Measurements from ENCODE around the gene PLSCR3. TPM values are rescaled to one million over a fixed set of nuclear protein-coding genes. Genes with fewer than 3 reads are reported as not detected.

The PLSCR3 gene
- total RNA-seq, 1 experiment from 2014 or later = 39.8 TPM

DNA sequence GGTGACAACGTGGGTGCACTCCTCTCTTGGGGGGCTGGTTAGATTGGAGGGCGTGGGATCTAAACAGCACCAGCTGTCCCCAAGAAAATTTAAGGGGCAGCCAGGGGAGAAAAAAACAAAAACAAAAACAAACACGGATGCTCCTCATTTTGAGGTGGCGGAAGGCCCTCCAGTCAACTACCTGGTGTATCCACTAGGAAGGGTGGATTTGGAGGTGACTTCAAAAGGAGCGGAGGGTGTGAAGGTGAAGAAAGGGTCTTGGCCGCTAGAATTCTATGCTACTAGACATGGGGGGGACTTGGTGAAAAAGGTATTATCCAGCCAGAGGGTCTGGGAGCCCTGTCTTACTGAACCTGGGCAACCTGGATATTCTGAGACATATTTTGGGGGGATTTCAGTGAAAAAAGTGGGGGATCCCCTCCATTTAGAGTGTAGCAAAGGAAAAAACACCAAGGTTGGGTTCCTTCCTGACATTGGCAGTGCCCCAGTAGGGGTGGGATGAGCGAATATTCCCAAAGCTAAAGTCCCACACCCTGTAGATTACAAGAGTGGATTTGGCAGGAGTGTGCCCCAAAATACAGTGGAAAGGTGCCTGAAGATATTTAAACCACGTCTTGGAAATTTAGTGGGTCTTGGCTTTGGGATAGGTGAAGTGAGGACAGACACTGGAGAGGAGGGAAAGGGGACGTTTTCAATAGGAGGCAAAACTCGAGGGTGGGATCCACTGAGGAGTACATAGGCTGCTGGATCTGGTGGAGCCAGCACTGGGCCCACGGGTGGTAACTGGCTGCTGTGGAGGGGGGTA is 44.5 kb upstream of the PLSCR3 start:
- Histone ChIP-seq H3K36me3 (ENCODE audit: insufficient read depth, low read length) (no peaks in the 10 kb centered on the region), H3K9ac (ENCODE audit: low read length) (no peak overlapping the region), H3K4me3 (ENCODE audit: low read length) (no peak overlapping the region), H3K4me2 (ENCODE audit: low read depth, low read length, poor library complexity, severe bottlenecking) (no peak overlapping the region), H3K9me3 (ENCODE audit: low read length) (no peaks in the 10 kb centered on the region), H2AFZ (ENCODE audit: low read length) (no peak overlapping the region), H3K79me2 (ENCODE audit: low read length) (0 out of 2 replicates have a peak, but pooled peaks cover 4% of the 10 kb centered on the region), H3K27ac (ENCODE audit: low read length) (no peak overlapping the region), H3K4me1 (ENCODE audit: low read length) (peaks cover 27% of the 10 kb centered on the region), H3K27me3 (ENCODE audit: low read length) (no peaks in the 10 kb centered on the region), H3K9me2 (replicated peaks; ENCODE audit: insufficient read depth, low read length) (no peaks in the 10 kb centered on the region), H4K20me1 (ENCODE audit: insufficient read depth, low read depth, low read length) (peaks cover 9% of the 10 kb centered on the region; the same call in 1 of the 2 replicates)
- no peak for DNase-seq

DNA sequence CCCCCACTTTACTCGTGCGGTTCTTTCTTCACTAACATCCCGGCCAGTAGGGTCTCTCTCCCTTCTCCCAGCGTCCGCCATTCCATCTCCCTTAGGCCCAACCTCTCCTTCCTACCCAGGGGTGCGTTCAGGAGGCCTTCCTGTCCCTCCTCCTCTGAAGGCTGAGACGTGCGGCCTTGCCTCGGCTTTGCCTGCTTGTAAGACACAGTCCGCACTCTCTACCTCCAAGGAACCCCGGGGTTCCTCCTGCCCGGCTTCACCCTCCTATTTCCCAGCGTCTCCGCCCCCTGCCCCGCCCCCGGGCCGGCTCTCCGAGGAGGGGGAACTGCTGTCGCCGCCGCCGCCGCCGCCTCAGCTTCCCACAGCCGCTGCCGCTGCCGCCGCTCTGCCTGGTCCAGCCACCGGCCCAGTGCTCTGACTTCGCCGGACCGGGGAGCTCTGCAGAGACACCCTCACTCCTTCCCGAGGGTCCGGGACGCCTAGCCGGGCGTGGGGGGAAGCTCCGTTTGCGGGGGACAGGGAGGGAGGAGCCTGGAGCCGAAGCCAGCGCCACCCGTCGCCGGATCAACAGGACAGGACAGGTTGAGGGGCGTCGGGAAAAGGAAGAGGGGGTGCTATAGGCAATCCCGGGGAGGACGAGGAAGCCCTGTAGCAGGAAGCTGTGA is 43.8 kb upstream of the PLSCR3 start:
- Histone ChIP-seq H2AFZ (ENCODE audit: low read length) (no peak overlapping the region), H3K9ac (ENCODE audit: low read length) (no peak overlapping the region), H3K9me2 (replicated peaks; ENCODE audit: insufficient read depth, low read length) (no peaks in the 10 kb centered on the region), H3K4me1 (ENCODE audit: low read length) (peaks cover 27% of the 10 kb centered on the region), H3K27ac (ENCODE audit: low read length) (no peak overlapping the region), H4K20me1 (ENCODE audit: insufficient read depth, low read depth, low read length) (peaks cover 9% of the 10 kb centered on the region; the same call in 1 of the 2 replicates), H3K4me2 (ENCODE audit: low read depth, low read length, poor library complexity, severe bottlenecking) (no peak overlapping the region), H3K4me3 (ENCODE audit: low read length) (no peak overlapping the region), H3K79me2 (ENCODE audit: low read length) (0 out of 2 replicates have a peak, but pooled peaks cover 4% of the 10 kb centered on the region), H3K9me3 (ENCODE audit: low read length) (no peaks in the 10 kb centered on the region), H3K27me3 (ENCODE audit: low read length) (no peaks in the 10 kb centered on the region), H3K36me3 (ENCODE audit: insufficient read depth, low read length) (no peaks in the 10 kb centered on the region)
- DNase-seq = no peak

DNA sequence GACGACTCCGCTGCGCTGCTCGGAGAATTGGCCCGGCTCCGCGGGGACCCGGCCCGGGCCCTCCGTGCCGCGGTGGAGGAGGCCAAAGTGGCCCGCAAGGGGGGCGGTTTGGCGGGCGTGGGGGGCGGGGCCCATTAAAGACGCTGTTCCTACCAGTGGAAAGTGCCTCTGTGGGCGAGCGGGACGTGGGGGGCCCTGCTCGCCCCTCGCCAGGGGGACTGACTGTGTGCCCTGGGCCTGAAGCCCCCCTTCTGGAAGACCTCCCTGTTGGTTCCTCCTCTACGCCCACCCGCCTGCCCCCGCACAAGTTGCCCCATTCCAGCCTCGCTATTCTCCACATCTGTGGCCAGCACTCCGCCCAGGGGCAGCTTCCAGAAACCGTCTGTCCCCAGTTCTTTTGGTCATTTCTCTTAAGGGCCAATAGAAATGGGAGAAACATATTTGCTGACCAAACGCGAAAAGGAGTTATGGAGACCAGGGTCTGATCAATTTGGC is 43.1 kb upstream of the PLSCR3 start:
- no peak overlapping the region for H3K4me3 ChIP-seq (ENCODE audit: low read length)
- H3K9me2 ChIP-seq (replicated peaks; ENCODE audit: insufficient read depth, low read length) = no peaks in the 10 kb centered on the region
- H4K20me1 ChIP-seq (ENCODE audit: insufficient read depth, low read depth, low read length) = peaks cover 9% of the 10 kb centered on the region; the same call in 1 of the 2 replicates
- no peaks in the 10 kb centered on the region for H3K9me3 ChIP-seq (ENCODE audit: low read length)
- no peaks in the 10 kb centered on the region for H3K27me3 ChIP-seq (ENCODE audit: low read length)
- H3K4me2 ChIP-seq (ENCODE audit: low read depth, low read length, poor library complexity, severe bottlenecking) = peak overlapping the region; percentile 41
- peaks cover 27% of the 10 kb centered on the region for H3K4me1 ChIP-seq (ENCODE audit: low read length)
- H3K27ac ChIP-seq (ENCODE audit: low read length) = no peak overlapping the region
- H3K9ac ChIP-seq (ENCODE audit: low read length) = no peak overlapping the region
- no peaks in the 10 kb centered on the region for H3K36me3 ChIP-seq (ENCODE audit: insufficient read depth, low read length)
- 0 out of 2 replicates have a peak, but pooled peaks cover 4% of the 10 kb centered on the region for H3K79me2 ChIP-seq (ENCODE audit: low read length)
- H2AFZ ChIP-seq (ENCODE audit: low read length) = no peak overlapping the region
- DNase-seq = no peak

DNA sequence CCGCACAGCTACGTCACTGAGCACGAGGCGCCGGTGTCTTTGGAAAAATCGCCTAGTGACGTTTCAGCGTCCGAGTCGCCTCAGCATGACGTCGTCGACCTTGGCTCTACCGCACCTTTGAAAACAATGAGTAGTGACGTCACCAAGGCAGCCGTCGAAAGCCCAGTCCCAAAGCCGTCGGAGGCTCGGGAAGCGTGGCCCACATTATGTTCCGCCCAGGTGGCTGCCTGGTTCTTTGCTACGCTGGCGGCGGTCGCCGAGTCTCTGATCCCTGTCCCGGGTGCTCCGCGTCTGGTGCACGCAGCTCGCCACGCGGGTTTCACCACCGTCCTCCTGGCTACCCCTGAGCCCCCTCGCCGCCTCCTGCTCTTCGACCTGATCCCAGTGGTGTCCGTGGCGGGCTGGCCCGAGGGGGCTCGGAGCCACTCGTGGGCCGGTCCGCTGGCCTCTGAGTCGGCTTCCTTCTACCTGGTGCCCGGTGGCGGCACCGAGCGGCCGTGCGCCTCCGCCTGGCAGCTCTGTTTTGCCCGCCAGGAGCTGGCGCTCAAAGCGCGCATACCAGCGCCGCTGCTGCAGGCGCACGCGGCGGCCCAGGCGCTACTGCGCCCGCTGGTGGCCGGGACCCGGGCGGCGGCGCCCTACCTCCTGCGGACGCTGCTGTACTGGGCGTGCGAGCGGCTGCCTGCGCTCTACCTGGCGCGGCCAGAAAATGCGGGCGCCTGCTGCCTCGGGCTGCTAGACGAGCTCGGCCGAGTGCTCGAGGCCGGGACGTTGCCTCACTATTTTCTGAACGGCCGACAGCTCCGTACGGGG is 42.4 kb upstream of the PLSCR3 start:
- Histone ChIP-seq H3K27ac (ENCODE audit: low read length) (no peak overlapping the region), H3K9me2 (replicated peaks; ENCODE audit: insufficient read depth, low read length) (no peaks in the 10 kb centered on the region), H3K4me3 (ENCODE audit: low read length) (peak overlapping the region; percentile 75), H3K9me3 (ENCODE audit: low read length) (no peaks in the 10 kb centered on the region), H3K36me3 (ENCODE audit: insufficient read depth, low read length) (no peaks in the 10 kb centered on the region), H3K4me2 (ENCODE audit: low read depth, low read length, poor library complexity, severe bottlenecking) (peak overlapping the region; percentile 86), H3K79me2 (ENCODE audit: low read length) (0 out of 2 replicates have a peak, but pooled peaks cover 4% of the 10 kb centered on the region), H2AFZ (ENCODE audit: low read length) (no peak overlapping the region), H3K9ac (ENCODE audit: low read length) (peak overlapping the region; percentile 73), H3K27me3 (ENCODE audit: low read length) (no peaks in the 10 kb centered on the region), H4K20me1 (ENCODE audit: insufficient read depth, low read depth, low read length) (peaks cover 9% of the 10 kb centered on the region; the same call in 1 of the 2 replicates), H3K4me1 (ENCODE audit: low read length) (peaks cover 27% of the 10 kb centered on the region)
- DNase-seq = peak; percentile 93

DNA sequence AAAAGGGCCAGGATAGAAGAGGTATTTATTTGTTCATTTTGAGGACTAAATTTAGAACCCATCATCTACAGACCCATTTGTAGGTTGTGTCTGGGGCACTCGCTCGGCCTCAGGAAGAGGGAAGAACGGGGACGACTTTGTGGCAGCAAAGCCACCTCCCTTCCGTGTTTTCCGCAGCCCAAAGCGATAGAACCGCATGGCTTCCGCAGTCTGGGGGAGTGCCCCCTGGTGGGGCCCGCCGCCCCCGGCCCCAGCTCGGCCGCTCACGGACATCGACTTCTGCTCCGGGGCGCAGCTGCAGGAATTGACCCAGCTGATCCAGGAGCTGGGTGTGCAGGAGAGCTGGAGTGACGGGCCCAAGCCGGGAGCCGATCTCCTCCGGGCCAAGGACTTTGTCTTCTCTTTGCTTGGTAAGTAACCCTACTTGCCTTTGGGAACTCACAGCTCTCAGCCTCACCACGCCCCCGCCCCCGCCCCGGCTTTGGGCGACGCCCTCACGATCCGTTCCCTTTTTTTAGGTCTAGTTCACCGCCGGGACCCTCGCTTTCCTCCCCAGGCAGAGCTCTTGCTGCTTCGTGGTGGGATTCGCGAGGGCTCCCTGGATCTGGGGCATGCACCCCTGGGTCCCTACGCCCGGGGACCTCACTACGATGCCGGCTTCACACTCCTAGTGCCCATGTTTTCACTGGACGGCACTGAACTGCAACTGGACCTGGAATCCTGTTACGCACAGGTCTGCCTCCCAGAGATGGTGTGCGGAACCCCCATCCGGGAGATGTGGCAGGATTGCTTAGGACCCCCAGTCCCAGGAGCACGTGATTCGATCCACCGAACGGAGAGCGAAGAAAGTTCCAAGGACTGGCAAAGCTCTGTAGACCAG is 41.6 kb upstream of the PLSCR3 start:
- no peaks in the 10 kb centered on the region for H3K36me3 ChIP-seq (ENCODE audit: insufficient read depth, low read length)
- H3K79me2 ChIP-seq (ENCODE audit: low read length) = 0 out of 2 replicates have a peak, but pooled peaks cover 4% of the 10 kb centered on the region
- H3K4me3 ChIP-seq (ENCODE audit: low read length) = peak overlapping the region; percentile 75
- peaks cover 9% of the 10 kb centered on the region; the same call in 1 of the 2 replicates for H4K20me1 ChIP-seq (ENCODE audit: insufficient read depth, low read depth, low read length)
- H3K27ac ChIP-seq (ENCODE audit: low read length) = no peak overlapping the region
- peak; percentile 84 for DNase-seq
- no peaks in the 10 kb centered on the region for H3K9me2 ChIP-seq (replicated peaks; ENCODE audit: insufficient read depth, low read length)
- peak overlapping the region; percentile 73 for H3K9ac ChIP-seq (ENCODE audit: low read length)
- H3K4me1 ChIP-seq (ENCODE audit: low read length) = peaks cover 25% of the 10 kb centered on the region
- no peaks in the 10 kb centered on the region for H3K9me3 ChIP-seq (ENCODE audit: low read length)
- no peaks in the 10 kb centered on the region for H3K27me3 ChIP-seq (ENCODE audit: low read length)
- peak overlapping the region; percentile 86 for H3K4me2 ChIP-seq (ENCODE audit: low read depth, low read length, poor library complexity, severe bottlenecking)
- H2AFZ ChIP-seq (ENCODE audit: low read length) = peak overlapping the region; percentile 47; the same call in 1 of the 2 replicates

DNA sequence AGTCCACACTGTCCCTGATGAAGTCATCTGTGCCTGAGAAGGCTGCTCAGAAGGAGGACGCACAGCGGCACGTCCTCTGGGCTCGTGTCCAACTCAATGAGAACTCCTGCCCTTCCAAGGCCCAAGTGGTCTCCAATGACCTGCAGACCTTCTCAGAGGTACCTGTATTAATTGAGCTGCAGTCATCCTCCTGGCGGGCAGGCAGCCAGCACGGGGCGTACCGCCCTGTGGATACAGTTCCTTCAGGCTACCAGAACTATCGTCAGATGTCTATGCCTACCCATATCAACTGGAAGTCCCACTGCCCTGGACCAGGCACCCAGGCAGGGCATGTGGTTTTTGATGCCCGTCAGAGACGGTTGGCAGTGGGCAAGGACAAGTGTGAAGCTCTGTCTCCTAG is 38.0 kb upstream of the PLSCR3 start:
- H2AFZ ChIP-seq (ENCODE audit: low read length) = no peak overlapping the region
- H3K9ac ChIP-seq (ENCODE audit: low read length) = no peak overlapping the region
- DNase-seq = no peak
- no peaks in the 10 kb centered on the region for H3K27me3 ChIP-seq (ENCODE audit: low read length)
- no peak overlapping the region for H3K4me2 ChIP-seq (ENCODE audit: low read depth, low read length, poor library complexity, severe bottlenecking)
- H3K4me3 ChIP-seq (ENCODE audit: low read length) = no peak overlapping the region
- no peaks in the 10 kb centered on the region for H3K9me3 ChIP-seq (ENCODE audit: low read length)
- H3K4me1 ChIP-seq (ENCODE audit: low read length) = peaks cover 12% of the 10 kb centered on the region
- 0 out of 2 replicates have a peak, but pooled peaks cover under 1% of the 10 kb centered on the region for H4K20me1 ChIP-seq (ENCODE audit: insufficient read depth, low read depth, low read length)
- H3K27ac ChIP-seq (ENCODE audit: low read length) = no peak overlapping the region
- H3K36me3 ChIP-seq (ENCODE audit: insufficient read depth, low read length) = no peaks in the 10 kb centered on the region
- 0 out of 2 replicates have a peak, but pooled peaks cover 4% of the 10 kb centered on the region for H3K79me2 ChIP-seq (ENCODE audit: low read length)
- H3K9me2 ChIP-seq (replicated peaks; ENCODE audit: insufficient read depth, low read length) = no peaks in the 10 kb centered on the region

DNA sequence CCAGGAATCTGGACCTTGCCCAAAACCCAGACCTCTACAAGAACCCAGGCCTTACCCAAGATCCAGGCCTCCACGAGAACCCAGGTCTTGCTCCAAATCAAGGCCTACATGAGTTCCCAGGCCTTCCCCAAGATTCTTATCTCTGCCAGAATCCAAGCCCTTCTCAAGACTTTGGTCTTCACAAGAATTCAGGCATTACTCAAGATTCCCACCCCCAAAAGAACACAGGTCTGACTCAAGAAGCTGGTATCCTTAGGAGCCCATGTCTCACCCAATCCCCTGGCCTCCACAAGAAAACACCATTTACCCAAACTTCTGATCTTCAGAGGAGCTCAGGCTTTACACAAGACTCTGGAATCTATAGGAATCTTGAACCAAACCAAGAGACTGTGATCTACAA is 36.9 kb upstream of the PLSCR3 start:
- H4K20me1 ChIP-seq (ENCODE audit: insufficient read depth, low read depth, low read length) = no peaks in the 10 kb centered on the region
- H2AFZ ChIP-seq (ENCODE audit: low read length) = no peak overlapping the region
- H3K9ac ChIP-seq (ENCODE audit: low read length) = no peak overlapping the region
- no peaks in the 10 kb centered on the region for H3K9me3 ChIP-seq (ENCODE audit: low read length)
- H3K27me3 ChIP-seq (ENCODE audit: low read length) = no peaks in the 10 kb centered on the region
- 0 out of 2 replicates have a peak, but pooled peaks cover 2% of the 10 kb centered on the region for H3K79me2 ChIP-seq (ENCODE audit: low read length)
- H3K9me2 ChIP-seq (replicated peaks; ENCODE audit: insufficient read depth, low read length) = no peaks in the 10 kb centered on the region
- H3K27ac ChIP-seq (ENCODE audit: low read length) = no peak overlapping the region
- peaks cover 3% of the 10 kb centered on the region for H3K4me1 ChIP-seq (ENCODE audit: low read length)
- DNase-seq = no peak
- H3K4me2 ChIP-seq (ENCODE audit: low read depth, low read length, poor library complexity, severe bottlenecking) = no peak overlapping the region
- no peaks in the 10 kb centered on the region for H3K36me3 ChIP-seq (ENCODE audit: insufficient read depth, low read length)
- H3K4me3 ChIP-seq (ENCODE audit: low read length) = no peak overlapping the region

All from Karpas-422 (cell line).